Hematopoietic multipotent progenitor cell treated with erythropoietin and hydrocortisone succinate and interleukin-3 and kit ligand, for 17 days (in vitro differentiated cells): ENCODE results near the gene CUTA.
"Not testable (repeated sequence)": the region's sequence is repeated elsewhere in the genome, so short reads cannot be mapped to it uniquely, and the experiment has no call there.

ENCODE experiments used
- DNase-seq: peaks from one replicate; pipeline ENCODE4 v3.0.0-alpha.2; 2015; ENCODE audit warnings: low spot score

Gene CUTA

DNA sequence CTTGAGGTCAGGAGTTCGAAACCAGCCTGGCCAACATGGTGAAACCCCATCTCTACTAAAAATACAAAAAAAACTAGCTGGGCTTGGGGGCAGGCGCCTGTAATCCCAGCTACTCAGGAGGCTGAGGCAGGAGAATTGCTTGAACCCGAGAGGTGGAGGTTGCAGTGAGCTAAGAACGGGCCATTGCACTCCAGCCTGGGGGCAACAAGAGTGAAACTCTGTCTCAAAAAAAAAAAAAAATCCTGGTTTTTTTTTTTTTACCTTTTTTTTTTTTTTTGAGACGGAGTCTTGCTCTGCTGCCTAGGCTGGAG is 50.2 kb downstream of the CUTA start:
- DNase-seq = not testable (repeated sequence)

DNA sequence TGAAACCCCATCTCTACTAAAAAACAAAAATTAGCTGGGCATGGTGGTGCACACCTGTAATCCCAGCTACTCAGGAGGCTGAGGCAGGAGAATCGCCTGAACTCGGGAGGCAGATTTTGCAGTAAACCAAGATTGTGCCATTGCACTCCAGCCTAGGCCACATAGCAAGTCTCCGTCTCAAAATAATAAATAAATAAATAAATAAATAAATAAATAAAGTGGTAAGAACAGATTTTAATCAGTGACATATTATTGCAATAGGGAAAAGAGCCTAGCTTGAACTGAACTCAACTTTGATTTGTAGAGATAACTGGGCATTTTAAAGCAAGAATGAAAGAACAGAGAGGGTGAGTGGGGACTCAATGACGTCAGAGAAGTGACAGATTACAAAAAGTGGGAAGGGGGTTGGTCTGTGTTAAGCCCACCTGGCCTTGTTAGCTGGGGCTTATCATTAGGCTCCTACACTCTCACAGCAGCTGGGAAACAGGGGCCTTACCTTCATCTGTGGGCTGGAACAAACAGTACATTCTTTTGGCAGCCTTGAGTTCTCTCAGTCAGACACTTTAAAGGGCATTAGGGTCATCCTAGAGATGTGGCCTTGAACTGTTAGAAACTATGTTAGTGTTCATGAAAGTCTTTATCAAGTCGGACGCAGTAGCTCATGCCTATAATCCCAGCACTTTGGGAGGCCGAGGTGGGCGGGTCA is 50.7 kb downstream of the CUTA start:
- DNase-seq = no peak
